GM12891 (cell line): ENCODE data around the gene SEZ6L2.

Experiments
- POLR2A ChIP-seq: IDR thresholded peaks from 2 replicates; pipeline ENCODE4 v1.6.1; 2011; ENCODE audit warnings: low read depth, low read length, control low read depth
- POLR2AphosphoS5 ChIP-seq: IDR thresholded peaks from 2 replicates; pipeline ENCODE4 v1.6.1; 2011; ENCODE audit warnings: low read depth, low read length, control low read depth
- TAF1 ChIP-seq: IDR thresholded peaks from 2 replicates; pipeline ENCODE4 v1.6.1; 2011; ENCODE audit warnings: low read depth, low read length, control low read depth

DNA sequence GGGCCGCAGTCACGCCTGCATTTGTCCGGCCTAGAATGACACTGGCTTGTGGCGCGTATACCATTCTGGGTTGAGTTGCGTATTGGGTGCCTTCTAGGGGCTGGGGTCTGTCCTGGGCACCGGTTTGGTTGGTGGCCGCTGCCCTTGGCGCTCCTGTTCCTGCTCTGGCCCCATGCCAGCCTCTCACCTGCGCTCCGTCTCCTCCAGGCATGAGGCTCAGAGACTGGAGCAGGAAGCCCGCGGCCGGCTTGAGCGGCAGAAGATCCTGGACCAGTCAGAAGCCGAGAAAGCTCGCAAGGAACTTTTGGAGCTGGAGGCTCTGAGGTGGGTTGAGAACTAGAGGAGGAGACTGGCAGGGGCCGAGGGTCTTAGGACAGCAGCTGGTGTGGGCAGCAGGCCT, 53.7 kb downstream of the SEZ6L2 start:
- TF ChIP-seq TAF1 = no peak
- no peak for TF ChIP-seq POLR2A
- no peak for TF ChIP-seq POLR2AphosphoS5
